K562 (cell line): ENCODE measurements around the gene ZNF407.

Experiments
- CREB1 ChIP-seq, 2 experiments: sonication (generic) in 1 of 2; formaldehyde crosslinking in 1 of 2; IDR thresholded peaks; 2 replicates each; pipeline versions ENCODE4 v1.6.1 to v1.8.0; 2012 to 2022; ENCODE audit warnings: inconsistent platforms in 1 of 2, mild to moderate bottlenecking in 1 of 2, missing genetic modification reagents in 1 of 2, moderate library complexity in 1 of 2
- CREM ChIP-seq: IDR thresholded peaks from 2 replicates; pipeline ENCODE4 v1.6.1; 2014; ENCODE audit warnings: antibody characterized with exemption, low read depth
- CTCF ChIP-seq, 3 experiments: IDR thresholded peaks in 2 of 3; conservative IDR thresholded peaks in 1 of 3; 2 replicates each; pipeline ENCODE4 v1.5.1; 2011 to 2012; ENCODE audit warnings: low read length in 3 of 3, mild to moderate bottlenecking in 3 of 3, control low read depth in 2 of 3, improper control_type of control experiment in 1 of 3, inconsistent platforms in 1 of 3, low read depth in 1 of 3, mixed read lengths in 1 of 3, moderate library complexity in 1 of 3; ENCODE audit not compliant: insufficient read depth in 2 of 3
- DACH1 ChIP-seq: fragments of 450-650 bp; IDR thresholded peaks from 2 replicates; pipeline ENCODE4 v1.6.1; 2018; ENCODE audit not compliant: partially characterized antibody
- ETV6 ChIP-seq, 3 experiments: fragments of 150-350 bp in 1 of 3; sonication (generic) in 1 of 3; formaldehyde crosslinking in 1 of 3; IDR thresholded peaks; 2 replicates each; pipeline versions ENCODE4 v1.6.1 to v1.8.0; 2014 to 2022; ENCODE audit warnings: borderline replicate concordance in 2 of 3, low read depth in 2 of 3, antibody characterized with exemption in 1 of 3, low read length in 1 of 3, mild to moderate bottlenecking in 1 of 3, missing genetic modification reagents in 1 of 3
- FOXA1 ChIP-seq: fragments of 450-650 bp; IDR thresholded peaks from 2 replicates; pipeline ENCODE4 v1.6.1; 2016; ENCODE audit warnings: mild to moderate bottlenecking, borderline replicate concordance
- POLR2A ChIP-seq: fragments of 450-650 bp; conservative IDR thresholded peaks from 2 replicates; pipeline ENCODE4 v1.6.1; 2016
- ZFP36 ChIP-seq: fragments of 150-350 bp; IDR thresholded peaks from 2 replicates; pipeline ENCODE4 v1.6.1; 2018; ENCODE audit warnings: low read length, low read depth; ENCODE audit not compliant: partially characterized antibody
- ZNF197 ChIP-seq: fragments of 200-800 bp; sonication (Bioruptor generic); IDR thresholded peaks from 2 replicates; pipeline ENCODE4 v1.6.1; 2016; ENCODE audit warnings: low read depth, missing genetic modification characterization, missing compliant biosample characterization
- ZNF639 ChIP-seq, 2 experiments: fragments of 200-800 bp in 1 of 2; sonication (Bioruptor generic) in 1 of 2; sonication (generic) in 1 of 2; formaldehyde crosslinking in 1 of 2; IDR thresholded peaks in 1 of 2; conservative IDR thresholded peaks in 1 of 2; 2 replicates each; pipeline versions ENCODE4 v1.5.0 to v1.6.1; 2016 to 2020; ENCODE audit warnings: missing compliant biosample characterization in 1 of 2, missing genetic modification characterization in 1 of 2, missing genetic modification reagents in 1 of 2
- ZNF785 ChIP-seq: fragments of 250-450 bp; sonication (Bioruptor Pico); IDR thresholded peaks from 2 replicates; pipeline ENCODE4 v1.4.0; 2020; ENCODE audit warnings: mild to moderate bottlenecking

GRCh38 chr18:75104483-75104882 lies 506.8 kb downstream of the ZNF407 start:
- TF ChIP-seq FOXA1, result no peak
- TF ChIP-seq ZNF639 (CRISPR knock-in tag; conservative IDR thresholded peaks at IDR 0.05 in 1 of 2, IDR thresholded peaks at IDR 0.05 in 1 of 2), result no peak
- TF ChIP-seq CREB1 (IDR thresholded peaks at IDR 0.05), result no peak
- TF ChIP-seq CREB1 (CRISPR knock-in tag; IDR thresholded peaks at IDR 0.05), result no peak
- no peak for TF ChIP-seq ZFP36
- TF ChIP-seq ETV6 (IDR thresholded peaks at IDR 0.05; ENCODE audit: borderline replicate concordance in 1 of 2, low read depth in 2 of 2, low read length in 1 of 2), result no peak
- TF ChIP-seq ETV6 (CRISPR knock-in tag; IDR thresholded peaks at IDR 0.05; ENCODE audit: borderline replicate concordance), result no peak
- no peak for TF ChIP-seq ZNF785
- no peak for TF ChIP-seq DACH1
- TF ChIP-seq CREM, result no peak
- no peak for TF ChIP-seq ZNF197 (CRISPR knock-in tag)
- TF ChIP-seq CTCF (IDR thresholded peaks at IDR 0.05 in 2 of 3, conservative IDR thresholded peaks at IDR 0.05 in 1 of 3; ENCODE audit: insufficient read depth in 2 of 3, low read depth in 1 of 3, low read length in 3 of 3), result no peak
- no peak for TF ChIP-seq POLR2A
